NT2/D1 (cell line): ENCODE results near the gene PRR15.

ENCODE experiments used
- SUZ12 ChIP-seq: IDR thresholded peaks from 2 replicates; pipeline ENCODE4 v1.6.1; 2011; ENCODE audit not compliant: insufficient read length, insufficient read depth; ENCODE audit errors: extremely low read depth
- YY1 ChIP-seq: IDR thresholded peaks from 2 replicates; pipeline ENCODE4 v1.6.1; 2011; ENCODE audit not compliant: insufficient read length, insufficient read depth
- ZNF274 ChIP-seq: IDR thresholded peaks from 2 replicates; pipeline ENCODE4 v1.6.1; 2011; ENCODE audit warnings: mild to moderate bottlenecking, low read depth, low read length

DNA sequence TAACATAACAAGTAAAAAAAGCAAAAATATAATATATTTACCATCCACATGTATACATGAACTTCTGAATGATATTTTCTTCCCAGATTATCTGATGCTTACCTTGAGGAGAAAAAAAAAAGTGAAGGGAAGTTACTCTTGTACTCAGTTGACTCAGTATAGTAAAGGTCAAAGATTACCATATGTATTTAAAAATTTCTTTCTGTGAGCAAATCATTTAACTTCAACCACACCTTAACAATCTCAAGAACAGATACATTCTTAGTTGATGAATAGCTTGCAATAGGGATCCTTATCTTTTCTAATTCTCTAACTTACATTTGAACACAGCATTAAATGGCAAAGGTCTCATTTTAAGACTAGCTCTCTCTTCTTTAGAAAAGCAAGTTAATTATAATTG, 29.8 kb downstream of the PRR15 start:
- TF ChIP-seq ZNF274 (no peak), YY1 (no peak), SUZ12 (no peak)
